Heart left ventricle (tissue), 13 donors: Measurements from ENCODE around the gene RASGRP1.

ENCODE experiments used
- CTCF ChIP-seq, 12 donors: fragments of 200-600 bp; sonication (generic) in 4 of 12; IDR thresholded peaks; one replicate each; pipeline versions ENCODE4 v1.5.0 to v1.8.0; 2018 to 2022; ENCODE audit warnings: antibody characterized with exemption in 12 of 12, mild to moderate bottlenecking in 5 of 12
- POLR2A ChIP-seq, 2 donors: fragments of 450-650 bp; IDR thresholded peaks; one replicate each; pipeline ENCODE4 v1.6.1; 2017; ENCODE audit warnings: antibody characterized with exemption in 2 of 2, mild to moderate bottlenecking in 2 of 2, moderate library complexity in 2 of 2
- donor health status: ischemic (EF 13 %, LVEDD 7.1; RV severe dilation, severe dysfunction).
- donor health status: DM: no; HTN: yes; CAD: no.
- donor health status: DM: no; HTN: no; CAD: no.
- donor health status: ischemic (EF 25% LVEDD 6.9; RV normal size, moderate dysfunction).
- donor health status: ischemic (EF 25% LVEDD 5.7; RV mildly dilated, moderate dysfunction).
- donor health status: ischemic (EF 35%, LVEDD 5.7; RV mildly dilated, moderate dysfunction).
- donor health status: nonischemic (EF 11% LVEDD 7.7; RV severe dilation, severe dysfunction).
- donor health status: DM: yes; HTN: yes; CAD: no.
- donor health status: PGD.
- donor health status: ischemic (EF 29% LVEDD 5.4; RV normal size, mild dysfunction).
- donor health status: nonischemic (EF 23%, LVEDD 6.1; RV moderate dilation, normal function).

GRCh38 chr15:38551720-38552648, 12.6 kb downstream of the RASGRP1 start:
- no peak for TF ChIP-seq CTCF (IDR thresholded peaks at IDR 0.05)
- TF ChIP-seq POLR2A (IDR thresholded peaks at IDR 0.05), result no peak
